Measurements from ENCODE around the gene TUSC2. TPM values are rescaled to one million over a fixed set of nuclear protein-coding genes. Genes with fewer than 3 reads are reported as not detected.

The TUSC2 gene
- total and polyA plus RNA-seq, 10 donors, result 19.4 to 36.5 (median 24.4) TPM

DNA sequence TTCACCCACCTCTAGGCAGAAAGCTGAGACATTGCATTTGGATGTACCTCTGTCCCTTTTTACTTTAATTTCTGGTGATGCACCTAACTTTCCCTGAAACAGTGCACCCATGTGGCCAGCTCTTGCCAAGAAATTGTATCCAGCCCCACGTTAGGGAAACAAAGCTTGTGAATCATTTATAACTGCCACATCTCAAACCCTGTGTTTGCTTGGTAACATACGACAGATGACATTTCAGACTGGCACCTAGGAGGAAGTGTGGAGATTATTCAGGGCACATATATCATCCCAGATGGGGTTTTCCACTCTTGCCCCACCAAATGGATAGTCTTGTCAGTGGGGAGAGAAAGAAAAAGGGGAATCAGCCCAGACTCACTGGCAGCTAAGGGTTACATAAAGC is 24.8 kb upstream of the TUSC2 start:
- H3K4me3 ChIP-seq, result no peak overlapping the region
- no peaks in the 10 kb centered on the region for H3K9me3 ChIP-seq
- intact Hi-C loops (cut with DNase I; ENCODE audit: low total_unique reads), result no loop called here
- H3K27me3 ChIP-seq (replicated peaks in 1 of 7), result no peaks in the 10 kb centered on the region
- H3K4me1 ChIP-seq, result peaks cover 30 to 98% (median 77%) of the 10 kb centered on the region in 6 donors
- peaks cover 0 to 81% (median 50%) of the 10 kb centered on the region in 6 donors for H3K36me3 ChIP-seq
- 36 to 57% (median 43%) methylated on average over 2 of the region's 2 CpGs for WGBS, 5 donors
- H3K27ac ChIP-seq, result peak overlapping the region in 1 of 8 donors; percentile 33
- no peak for TF ChIP-seq POLR2A (IDR thresholded peaks at IDR 0.05)
- TF ChIP-seq, protein P1, sequence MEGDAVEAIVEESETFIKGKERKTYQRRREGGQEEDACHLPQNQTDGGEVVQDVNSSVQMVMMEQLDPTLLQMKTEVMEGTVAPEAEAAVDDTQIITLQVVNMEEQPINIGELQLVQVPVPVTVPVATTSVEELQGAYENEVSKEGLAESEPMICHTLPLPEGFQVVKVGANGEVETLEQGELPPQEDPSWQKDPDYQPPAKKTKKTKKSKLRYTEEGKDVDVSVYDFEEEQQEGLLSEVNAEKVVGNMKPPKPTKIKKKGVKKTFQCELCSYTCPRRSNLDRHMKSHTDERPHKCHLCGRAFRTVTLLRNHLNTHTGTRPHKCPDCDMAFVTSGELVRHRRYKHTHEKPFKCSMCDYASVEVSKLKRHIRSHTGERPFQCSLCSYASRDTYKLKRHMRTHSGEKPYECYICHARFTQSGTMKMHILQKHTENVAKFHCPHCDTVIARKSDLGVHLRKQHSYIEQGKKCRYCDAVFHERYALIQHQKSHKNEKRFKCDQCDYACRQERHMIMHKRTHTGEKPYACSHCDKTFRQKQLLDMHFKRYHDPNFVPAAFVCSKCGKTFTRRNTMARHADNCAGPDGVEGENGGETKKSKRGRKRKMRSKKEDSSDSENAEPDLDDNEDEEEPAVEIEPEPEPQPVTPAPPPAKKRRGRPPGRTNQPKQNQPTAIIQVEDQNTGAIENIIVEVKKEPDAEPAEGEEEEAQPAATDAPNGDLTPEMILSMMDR (IDR thresholded peaks at IDR 0.05 in 8 of 11, conservative IDR thresholded peaks at IDR 0.05 in 3 of 11), result no peak
- no peak for TF ChIP-seq POLR2AphosphoS5 (IDR thresholded peaks at IDR 0.05)
- no peak for DNase-seq

DNA sequence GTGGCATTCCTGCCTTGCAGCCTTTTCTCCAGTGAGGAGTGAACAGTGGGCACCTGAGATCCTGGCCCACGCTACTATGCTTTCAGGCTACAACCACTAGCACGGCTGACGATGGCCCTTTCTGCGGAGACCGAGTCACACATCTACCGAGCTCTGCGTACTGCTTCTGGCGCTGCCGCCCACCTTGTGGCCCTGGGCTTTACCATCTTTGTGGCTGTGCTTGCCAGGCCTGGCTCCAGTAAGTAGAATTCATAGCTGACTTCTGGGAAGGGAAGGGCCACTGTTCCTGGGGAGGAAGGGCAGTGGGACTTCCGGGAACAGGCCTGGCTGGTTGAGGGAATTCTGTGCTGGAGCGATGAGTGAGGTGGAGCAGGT is 23.3 kb upstream of the TUSC2 start:
- H3K4me1 ChIP-seq, result peaks cover 15 to 98% (median 75%) of the 10 kb centered on the region in 6 donors
- TF ChIP-seq POLR2A (IDR thresholded peaks at IDR 0.05), result no peak
- no peak for TF ChIP-seq POLR2AphosphoS5 (IDR thresholded peaks at IDR 0.05)
- TF ChIP-seq, protein P1 (IDR thresholded peaks at IDR 0.05 in 8 of 11, conservative IDR thresholded peaks at IDR 0.05 in 3 of 11), result no peak
- 58 to 76% (median 64%) methylated on average over 11 of the region's 11 CpGs for WGBS, 5 donors
- H3K4me3 ChIP-seq, result peak overlapping the region; percentile 52 to 93 (median 63)
- no peaks in the 10 kb centered on the region for H3K27me3 ChIP-seq (replicated peaks in 1 of 7)
- peaks cover 0 to 72% (median 49%) of the 10 kb centered on the region in 6 donors for H3K36me3 ChIP-seq
- H3K27ac ChIP-seq, result peak overlapping the region; percentile 92 to 100 (median 94)
- no peak for DNase-seq
- intact Hi-C loops (cut with DNase I; ENCODE audit: low total_unique reads), result no loop called here
- H3K9me3 ChIP-seq, result no peaks in the 10 kb centered on the region

DNA sequence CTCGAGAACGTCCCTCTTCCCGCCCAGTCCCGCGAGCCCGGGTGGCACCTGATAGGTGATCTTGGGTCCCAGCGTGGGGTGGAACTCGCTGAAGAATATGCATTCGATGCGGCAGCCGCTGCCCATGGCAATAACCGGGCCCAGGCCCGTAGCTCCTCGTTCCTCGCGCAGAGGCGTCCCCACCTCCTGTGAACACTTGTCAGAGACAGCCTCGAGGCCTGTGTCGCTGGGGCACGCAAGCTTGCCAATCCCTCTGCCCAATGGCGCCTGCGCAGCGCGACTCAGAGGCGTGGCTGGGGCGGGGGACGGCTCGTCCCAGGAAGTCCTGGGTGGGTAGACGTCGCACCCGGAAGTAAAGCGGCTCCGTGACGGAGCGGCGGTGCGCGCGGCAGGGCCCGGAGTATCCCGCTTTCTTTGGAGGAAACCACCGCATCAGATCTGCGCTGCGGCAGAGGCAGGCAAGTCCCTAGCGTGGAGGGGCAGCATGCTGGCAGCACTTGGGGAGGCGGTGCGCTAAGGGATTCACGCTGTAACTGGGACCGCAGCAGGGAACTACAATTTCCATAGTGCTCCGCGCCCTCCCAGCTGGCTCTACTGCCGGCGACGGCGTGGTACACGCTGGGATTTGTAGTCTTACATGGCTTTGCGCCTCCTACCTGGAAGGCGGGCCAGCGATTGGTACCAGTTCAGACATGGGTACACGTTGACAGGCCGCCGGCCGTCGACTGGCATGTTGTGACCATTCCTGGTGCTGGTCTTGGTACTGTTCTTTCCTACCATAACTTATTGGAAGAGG is 22.7 kb upstream of the TUSC2 start, which contains the start of the genes CYB561D2 and NPRL2:
Gene CYB561D2, plus strand, starts transcription at position 336 of the 796 bp plus-strand sequence. CDS start 572 bp downstream, outside the sequence.
Gene NPRL2, minus strand, starts transcription at position 249 of the 796 bp plus-strand sequence. Its CDS starts 123 bp downstream, at position 126.
- intact Hi-C loops (cut with DNase I; ENCODE audit: low total_unique reads), result no loop called here
- peak; percentile 98 to 99 (median 99) for TF ChIP-seq POLR2AphosphoS5 (IDR thresholded peaks at IDR 0.05)
- TF ChIP-seq, protein P1 (IDR thresholded peaks at IDR 0.05 in 8 of 11, conservative IDR thresholded peaks at IDR 0.05 in 3 of 11), result peak in 1 of 11 experiments; percentile 31
- TF ChIP-seq POLR2A (IDR thresholded peaks at IDR 0.05), result peak in 2 of 3 donors; percentile 73 to 87
- Histone ChIP-seq H3K4me3 (peak within 1 kb of the TSS; percentile 52 to 93 (median 63)), H3K9me3 (no peaks in the 10 kb centered on the region), H3K27ac (peak within 1 kb of the TSS; percentile 92 to 100 (median 94)), H3K36me3 (peaks cover 0 to 66% (median 46%) of the 10 kb centered on the region in 6 donors), H3K27me3 (replicated peaks in 1 of 7) (no peaks in the 10 kb centered on the region), H3K4me1 (peaks cover 13 to 98% (median 75%) of the 10 kb centered on the region in 6 donors)
- peak; percentile 100 for DNase-seq
- WGBS, 5 donors, result 0 to 1% (median 1%) methylated on average over 25 to 64 of the region's 64 CpGs

- 12 to 19% (median 13%) methylated on average over 7 of the region's 7 CpGs for WGBS, 5 donors
- H3K27ac ChIP-seq, result peak overlapping the region; percentile 92 to 100 (median 94)
- peaks cover 19 to 98% (median 75%) of the 10 kb centered on the region in 6 donors for H3K4me1 ChIP-seq
- intact Hi-C loops (cut with DNase I; ENCODE audit: low total_unique reads), result no loop called here
- DNase-seq, result no peak
- H3K4me3 ChIP-seq, result peak overlapping the region; percentile 52 to 93 (median 63)
- H3K36me3 ChIP-seq, result peaks cover 0 to 60% (median 41%) of the 10 kb centered on the region in 6 donors
- H3K27me3 ChIP-seq (replicated peaks in 1 of 7), result no peaks in the 10 kb centered on the region
- no peaks in the 10 kb centered on the region for H3K9me3 ChIP-seq
- TF ChIP-seq, protein P1 (IDR thresholded peaks at IDR 0.05 in 8 of 11, conservative IDR thresholded peaks at IDR 0.05 in 3 of 11), result no peak
- TF ChIP-seq POLR2A (IDR thresholded peaks at IDR 0.05) (no peak), POLR2AphosphoS5 (IDR thresholded peaks at IDR 0.05) (no peak)
Measured at GRCh38 chr3:50350213-50350526, 22.1 kb upstream of the TUSC2 start.
